Measurements from ENCODE around the gene MRPL43. TPM values are rescaled to one million over a fixed set of nuclear protein-coding genes. Genes with fewer than 3 reads are reported as not detected.
"Not testable (repeated sequence)": the region's sequence is repeated elsewhere in the genome, so short reads cannot be mapped to it uniquely, and the experiment has no call there.

The MRPL43 gene
- total RNA-seq, 1 donor from 2014 or later: 54.5 TPM

GRCh38 chr10:100978901-100979195 is 8.4 kb downstream of the MRPL43 start:
- TF ChIP-seq, protein P1, sequence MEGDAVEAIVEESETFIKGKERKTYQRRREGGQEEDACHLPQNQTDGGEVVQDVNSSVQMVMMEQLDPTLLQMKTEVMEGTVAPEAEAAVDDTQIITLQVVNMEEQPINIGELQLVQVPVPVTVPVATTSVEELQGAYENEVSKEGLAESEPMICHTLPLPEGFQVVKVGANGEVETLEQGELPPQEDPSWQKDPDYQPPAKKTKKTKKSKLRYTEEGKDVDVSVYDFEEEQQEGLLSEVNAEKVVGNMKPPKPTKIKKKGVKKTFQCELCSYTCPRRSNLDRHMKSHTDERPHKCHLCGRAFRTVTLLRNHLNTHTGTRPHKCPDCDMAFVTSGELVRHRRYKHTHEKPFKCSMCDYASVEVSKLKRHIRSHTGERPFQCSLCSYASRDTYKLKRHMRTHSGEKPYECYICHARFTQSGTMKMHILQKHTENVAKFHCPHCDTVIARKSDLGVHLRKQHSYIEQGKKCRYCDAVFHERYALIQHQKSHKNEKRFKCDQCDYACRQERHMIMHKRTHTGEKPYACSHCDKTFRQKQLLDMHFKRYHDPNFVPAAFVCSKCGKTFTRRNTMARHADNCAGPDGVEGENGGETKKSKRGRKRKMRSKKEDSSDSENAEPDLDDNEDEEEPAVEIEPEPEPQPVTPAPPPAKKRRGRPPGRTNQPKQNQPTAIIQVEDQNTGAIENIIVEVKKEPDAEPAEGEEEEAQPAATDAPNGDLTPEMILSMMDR (IDR thresholded peaks at IDR 0.05): no peak
- Histone ChIP-seq H3K9me3 (no peaks in the 10 kb centered on the region), H3K27ac (no peak overlapping the region), H3K36me3 (peaks cover 33 to 50% of the 10 kb centered on the region in 2 donors), H3K27me3 (no peaks in the 10 kb centered on the region), H3K4me3 (no peak overlapping the region), H3K4me1 (no peaks in the 10 kb centered on the region)
- DNase-seq (ENCODE audit: low spot score in 2 of 2): no peak
- intact Hi-C loops (cut with DNase I): no loop called here

DNA sequence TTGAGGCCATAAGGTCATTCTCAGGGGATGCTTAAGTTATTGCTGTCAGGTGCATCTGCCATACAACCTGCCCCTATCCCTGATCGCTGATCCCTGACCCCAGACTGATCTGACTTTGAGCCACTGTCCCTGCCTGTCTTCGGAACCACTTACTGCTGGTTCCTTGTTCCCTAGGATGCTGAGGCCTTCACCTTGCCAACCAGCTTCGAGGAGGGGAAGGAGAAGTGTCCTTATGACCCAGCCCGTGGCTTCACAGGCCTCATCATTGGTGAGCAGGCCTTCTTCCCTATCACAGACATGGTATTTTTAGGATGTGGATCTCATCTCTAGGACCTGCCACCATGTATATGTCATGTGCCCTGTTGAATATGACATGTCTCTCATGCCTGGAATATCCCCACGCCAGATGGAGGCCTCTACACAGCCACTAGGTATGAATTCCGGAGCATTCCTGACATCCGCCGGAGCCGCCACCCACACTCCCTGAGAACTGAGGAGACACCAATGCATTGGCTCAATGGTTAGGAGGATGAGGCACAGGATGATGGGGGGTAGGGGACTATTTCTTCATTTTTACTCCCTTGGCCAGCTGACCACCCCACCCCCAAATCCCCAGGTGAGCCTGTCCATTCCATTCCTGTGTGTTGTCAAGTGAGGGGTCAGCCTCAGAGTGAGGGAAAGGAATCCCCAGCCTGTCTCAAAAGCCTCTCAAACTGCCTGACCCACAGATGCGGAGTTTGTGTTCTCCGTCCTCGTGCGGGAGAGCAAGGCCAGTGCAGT is 9.0 kb downstream of the MRPL43 start:
- no peak overlapping the region for H3K27ac ChIP-seq
- intact Hi-C loops (cut with DNase I): no loop called here
- H3K36me3 ChIP-seq: peaks cover 29 to 45% of the 10 kb centered on the region in 2 donors
- no peaks in the 10 kb centered on the region for H3K9me3 ChIP-seq
- no peaks in the 10 kb centered on the region for H3K27me3 ChIP-seq
- H3K4me1 ChIP-seq: no peaks in the 10 kb centered on the region
- DNase-seq (ENCODE audit: low spot score in 2 of 2): peak in 1 of 2 donors; percentile 54
- H3K4me3 ChIP-seq: no peak overlapping the region
- TF ChIP-seq, protein P1 (IDR thresholded peaks at IDR 0.05): no peak

GRCh38 chr10:100977436-100977835 is 9.9 kb downstream of the MRPL43 start:
- DNase-seq (ENCODE audit: low spot score in 2 of 2): no peak
- Histone ChIP-seq H3K36me3 (peaks cover 27 to 36% of the 10 kb centered on the region in 2 donors), H3K4me1 (no peaks in the 10 kb centered on the region), H3K27me3 (no peaks in the 10 kb centered on the region), H3K4me3 (no peak overlapping the region), H3K9me3 (no peaks in the 10 kb centered on the region), H3K27ac (no peak overlapping the region)
- intact Hi-C loops (cut with DNase I): no loop called here
- TF ChIP-seq, protein P1 (IDR thresholded peaks at IDR 0.05): no peak

- peaks cover 24 to 32% of the 10 kb centered on the region in 2 donors for H3K36me3 ChIP-seq
- intact Hi-C loops (cut with DNase I): no loop called here
- no peaks in the 10 kb centered on the region for H3K27me3 ChIP-seq
- no peaks in the 10 kb centered on the region for H3K4me1 ChIP-seq
- H3K27ac ChIP-seq: no peak overlapping the region
- no peaks in the 10 kb centered on the region for H3K9me3 ChIP-seq
- TF ChIP-seq, protein P1 (IDR thresholded peaks at IDR 0.05): no peak
- DNase-seq (ENCODE audit: low spot score in 2 of 2): no peak
- H3K4me3 ChIP-seq: no peak overlapping the region
Observed at GRCh38 chr10:100976906-100977305, 10.4 kb downstream of the MRPL43 start.

- H3K4me3 ChIP-seq; DNase-seq (ENCODE audit: low spot score in 2 of 2); H3K27ac ChIP-seq; H3K4me1 ChIP-seq; H3K27me3 ChIP-seq; H3K9me3 ChIP-seq; intact Hi-C loops (cut with DNase I): not testable (repeated sequence)
- H3K36me3 ChIP-seq: peaks cover 11 to 19% of the 10 kb centered on the region in 2 donors
Observed at GRCh38 chr10:100975397-100975796, 11.9 kb downstream of the MRPL43 start.

GRCh38 chr10:100972904-100973535 is 14.3 kb downstream of the MRPL43 start:
- Histone ChIP-seq H3K9me3 (no peaks in the 10 kb centered on the region), H3K36me3 (peaks cover 0 to 3% of the 10 kb centered on the region in 2 donors), H3K4me1 (peaks cover 8 to 9% of the 10 kb centered on the region in 2 donors), H3K4me3 (no peak overlapping the region), H3K27me3 (no peaks in the 10 kb centered on the region), H3K27ac (no peak overlapping the region)
- DNase-seq (ENCODE audit: low spot score in 2 of 2): peak in 1 of 2 donors; percentile 50
- TF ChIP-seq, protein P1 (IDR thresholded peaks at IDR 0.05): no peak
- intact Hi-C loops (cut with DNase I): no loop called here

Data from ascending aorta (tissue), 2 donors.